ENCODE measurements around the gene ZNF750.

DNA sequence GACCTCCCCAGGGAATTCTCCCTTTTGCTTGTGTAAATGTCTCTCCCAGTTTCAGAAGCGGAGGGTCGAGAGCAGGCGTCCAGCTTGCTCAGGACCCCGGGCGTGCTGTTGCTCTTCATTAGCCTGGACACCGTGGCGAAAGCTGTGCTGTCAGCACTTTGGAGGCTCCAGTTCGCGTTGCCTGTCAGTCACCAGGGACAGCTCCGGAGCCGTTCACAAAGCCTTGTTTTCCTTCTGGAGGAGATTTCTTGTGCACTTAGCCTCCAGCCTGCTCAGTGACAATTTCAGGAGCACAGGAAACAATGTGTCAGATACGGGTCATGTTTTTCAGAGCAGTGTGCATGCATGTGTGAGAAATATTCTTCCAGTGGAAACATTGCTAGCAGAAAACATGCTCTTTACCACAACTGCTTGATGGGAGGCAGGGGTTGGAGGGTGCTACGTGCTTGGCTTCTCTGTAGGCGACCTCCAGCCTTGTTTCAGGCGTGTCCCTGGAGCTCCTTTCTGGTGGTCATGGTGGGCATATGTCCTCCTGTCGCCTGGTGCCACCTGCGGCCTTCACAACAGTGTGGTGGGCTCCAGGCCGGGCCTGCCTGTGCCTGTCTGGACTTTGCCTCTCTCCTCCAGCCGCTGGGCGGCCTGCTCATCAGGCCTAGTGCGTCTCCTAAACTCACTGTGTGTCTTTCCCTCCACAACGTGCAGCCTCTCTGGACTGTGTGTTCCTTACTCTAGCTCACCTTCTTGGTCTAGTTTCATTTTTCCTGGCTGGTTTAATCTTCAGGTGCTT lies 29.0 kb downstream of the ZNF750 start:
- TF ChIP-seq CTCF (IDR thresholded peaks at IDR 0.05) (no peak), POLR2A (IDR thresholded peaks at IDR 0.05) (no peak)

Measured in tibial nerve (tissue), 3 donors.